ENCODE measurements around the gene SYCN. TPM values are rescaled to one million over a fixed set of nuclear protein-coding genes. Genes with fewer than 3 reads are reported as not detected.

SYCN gene
- total RNA-seq, 1 experiment from 2014 or later = not detected

- H3K9me3 Mint-ChIP-seq (ENCODE audit: unreplicated experiment) = no peaks in the 10 kb centered on the region
- no peak overlapping the region for H3K27ac Mint-ChIP-seq (ENCODE audit: unreplicated experiment)
- no peaks in the 10 kb centered on the region for H3K36me3 Mint-ChIP-seq (ENCODE audit: insufficient read depth, unreplicated experiment)
- peaks cover 9% of the 10 kb centered on the region for H3K4me1 Mint-ChIP-seq (ENCODE audit: low read depth, unreplicated experiment)
- intact Hi-C loops (cut with micrococcal nuclease; ENCODE audit: unreplicated experiment) = no loop called here
- POLR2A ChIA-PET = no interaction called here
- no peak overlapping the region for H3K4me3 Mint-ChIP-seq (ENCODE audit: unreplicated experiment)
- H3K27me3 ChIP-seq (replicated peaks; ENCODE audit: control insufficient read depth, insufficient read depth, low read length) = no peaks in the 10 kb centered on the region
- DNase-seq = no peak
- no peaks in the 10 kb centered on the region for H3K9me3 ChIP-seq
- H3K4me3 ChIP-seq (ENCODE audit: low read depth, low read length) = no peak overlapping the region
- BruUV-seq (replicated peaks) = no TSS peak
- H3K27me3 Mint-ChIP-seq (ENCODE audit: insufficient read depth, unreplicated experiment) = no peaks in the 10 kb centered on the region
- TF ChIP-seq CTCF (IDR thresholded peaks at IDR 0.05; ENCODE audit: insufficient read depth in 1 of 2, low read depth in 1 of 2, low read length in 1 of 2, severe bottlenecking in 1 of 2, unreplicated experiment in 1 of 2) = no peak
- CTCF ChIA-PET = no interaction called here
- H3K4me1 ChIP-seq = peaks cover 20% of the 10 kb centered on the region
- H3K36me3 ChIP-seq (ENCODE audit: control insufficient read depth, insufficient read depth, low read length) = no peaks in the 10 kb centered on the region
Measured at GRCh38 chr19:39208175-39208795, 4.2 kb upstream of the SYCN start.

- ChIA-PET POLR2A (no interaction called here), CTCF (interaction anchor here (0.6 kb wide), 1 partner anchor 96 kb away, joined by 3 read pairs; no protein-coding TSS in a partner anchor)
- Mint-ChIP-seq H3K4me3 (ENCODE audit: unreplicated experiment) (no peak overlapping the region), H3K27ac (ENCODE audit: unreplicated experiment) (no peak overlapping the region), H3K4me1 (ENCODE audit: low read depth, unreplicated experiment) (peaks cover 9% of the 10 kb centered on the region), H3K9me3 (ENCODE audit: unreplicated experiment) (no peaks in the 10 kb centered on the region), H3K27me3 (ENCODE audit: insufficient read depth, unreplicated experiment) (no peaks in the 10 kb centered on the region), H3K36me3 (ENCODE audit: insufficient read depth, unreplicated experiment) (no peaks in the 10 kb centered on the region)
- no peak for TF ChIP-seq CTCF (IDR thresholded peaks at IDR 0.05; ENCODE audit: insufficient read depth in 1 of 2, low read depth in 1 of 2, low read length in 1 of 2, severe bottlenecking in 1 of 2, unreplicated experiment in 1 of 2)
- BruUV-seq (replicated peaks) = no TSS peak
- Histone ChIP-seq H3K4me1 (peaks cover 29% of the 10 kb centered on the region), H3K27me3 (replicated peaks; ENCODE audit: control insufficient read depth, insufficient read depth, low read length) (no peaks in the 10 kb centered on the region), H3K9me3 (no peaks in the 10 kb centered on the region), H3K4me3 (ENCODE audit: low read depth, low read length) (no peak overlapping the region), H3K36me3 (ENCODE audit: control insufficient read depth, insufficient read depth, low read length) (no peaks in the 10 kb centered on the region)
- DNase-seq = no peak
- intact Hi-C loops (cut with micrococcal nuclease; ENCODE audit: unreplicated experiment) = no loop called here
Measured at GRCh38 chr19:39207293-39207836, 3.3 kb upstream of the SYCN start.

GRCh38 chr19:39206122-39206521, 2.1 kb upstream of the SYCN start:
- no peak for DNase-seq
- Histone ChIP-seq H3K36me3 (ENCODE audit: control insufficient read depth, insufficient read depth, low read length) (no peaks in the 10 kb centered on the region), H3K4me3 (ENCODE audit: low read depth, low read length) (no peak overlapping the region), H3K9me3 (no peaks in the 10 kb centered on the region), H3K27me3 (replicated peaks; ENCODE audit: control insufficient read depth, insufficient read depth, low read length) (no peaks in the 10 kb centered on the region), H3K4me1 (peaks cover 29% of the 10 kb centered on the region)
- no peaks in the 10 kb centered on the region for H3K27me3 Mint-ChIP-seq (ENCODE audit: insufficient read depth, unreplicated experiment)
- TF ChIP-seq CTCF (IDR thresholded peaks at IDR 0.05; ENCODE audit: insufficient read depth in 1 of 2, low read depth in 1 of 2, low read length in 1 of 2, severe bottlenecking in 1 of 2, unreplicated experiment in 1 of 2) = no peak
- H3K4me3 Mint-ChIP-seq (ENCODE audit: unreplicated experiment) = no peak overlapping the region
- no peak overlapping the region for H3K27ac Mint-ChIP-seq (ENCODE audit: unreplicated experiment)
- BruUV-seq (replicated peaks) = no TSS peak
- ChIA-PET POLR2A (no interaction called here), CTCF (no interaction called here)
- H3K4me1 Mint-ChIP-seq (ENCODE audit: low read depth, unreplicated experiment) = peaks cover 9% of the 10 kb centered on the region
- intact Hi-C loops (cut with micrococcal nuclease; ENCODE audit: unreplicated experiment) = no loop called here
- H3K9me3 Mint-ChIP-seq (ENCODE audit: unreplicated experiment) = no peaks in the 10 kb centered on the region
- H3K36me3 Mint-ChIP-seq (ENCODE audit: insufficient read depth, unreplicated experiment) = no peaks in the 10 kb centered on the region

Data from Caco-2 (cell line).